ENCODE data around the gene AK5.
A peak's percentile ranks its signal among the peaks of the same experiment; 100 is the strongest.

Gene AK5

GRCh38 chr1:77342745-77343144 is 60.9 kb downstream of the AK5 start:
- in situ Hi-C loops (cut with MboI; ENCODE audit: low pct_unique_long_range_greater_than_20kb, low sequenced_read_pairs), result no loop called here
- no peak for DNase-seq

DNA sequence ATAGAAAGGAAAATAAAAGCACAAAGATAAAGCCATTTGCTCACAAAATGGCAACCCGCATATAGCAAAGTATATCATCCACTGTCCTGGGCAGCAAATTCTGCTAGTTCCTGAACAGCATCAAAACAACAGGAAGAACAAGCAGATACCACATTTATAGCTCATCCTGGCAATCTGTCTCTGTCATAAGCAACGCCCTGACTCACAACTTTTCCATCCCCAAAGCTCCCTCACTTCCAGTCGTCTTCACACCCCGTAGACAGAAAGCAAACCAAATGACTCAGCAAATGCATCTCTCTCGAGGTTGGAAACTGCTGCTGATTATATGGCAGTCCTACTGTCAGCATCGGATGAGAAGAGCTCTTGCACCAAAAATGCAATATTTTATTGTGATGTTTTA is 65.8 kb downstream of the AK5 start:
- DNase-seq, result peak; percentile 38
- in situ Hi-C loops (cut with MboI; ENCODE audit: low pct_unique_long_range_greater_than_20kb, low sequenced_read_pairs), result no loop called here

DNA sequence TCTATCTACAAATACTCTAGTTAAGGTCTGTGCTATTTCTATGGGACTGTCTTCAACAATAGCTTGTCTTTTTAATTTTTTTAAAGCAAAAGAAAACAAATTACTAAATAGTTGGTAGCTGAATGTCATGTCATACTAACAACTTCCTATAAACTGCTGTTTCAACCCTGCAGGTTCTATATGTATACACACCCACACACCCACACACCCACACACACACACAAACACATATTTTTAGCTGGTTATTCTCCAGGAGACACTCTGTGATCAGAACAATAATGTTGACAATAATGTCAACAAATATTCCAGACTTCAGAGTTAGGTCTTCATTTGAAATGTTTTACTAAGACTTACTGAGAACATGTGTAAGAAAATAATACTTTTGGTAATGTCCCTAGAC is 66.7 kb downstream of the AK5 start:
- DNase-seq, result no peak
- in situ Hi-C loops (cut with MboI; ENCODE audit: low pct_unique_long_range_greater_than_20kb, low sequenced_read_pairs), result no loop called here

GRCh38 chr1:77349275-77349674 is 67.5 kb downstream of the AK5 start:
- in situ Hi-C loops (cut with MboI; ENCODE audit: low pct_unique_long_range_greater_than_20kb, low sequenced_read_pairs), result no loop called here
- DNase-seq, result no peak

- in situ Hi-C loops (cut with MboI; ENCODE audit: low pct_unique_long_range_greater_than_20kb, low sequenced_read_pairs), result no loop called here
- DNase-seq, result peak; percentile 16
Measured at GRCh38 chr1:77350012-77350770, 68.4 kb downstream of the AK5 start.

- DNase-seq, result no peak
- in situ Hi-C loops (cut with MboI; ENCODE audit: low pct_unique_long_range_greater_than_20kb, low sequenced_read_pairs), result no loop called here
Measured at GRCh38 chr1:77354536-77354935, 72.7 kb downstream of the AK5 start.

- in situ Hi-C loops (cut with MboI; ENCODE audit: low pct_unique_long_range_greater_than_20kb, low sequenced_read_pairs), result no loop called here
- no peak for DNase-seq
Measured at GRCh38 chr1:77355010-77355409, 73.2 kb downstream of the AK5 start.

DNA sequence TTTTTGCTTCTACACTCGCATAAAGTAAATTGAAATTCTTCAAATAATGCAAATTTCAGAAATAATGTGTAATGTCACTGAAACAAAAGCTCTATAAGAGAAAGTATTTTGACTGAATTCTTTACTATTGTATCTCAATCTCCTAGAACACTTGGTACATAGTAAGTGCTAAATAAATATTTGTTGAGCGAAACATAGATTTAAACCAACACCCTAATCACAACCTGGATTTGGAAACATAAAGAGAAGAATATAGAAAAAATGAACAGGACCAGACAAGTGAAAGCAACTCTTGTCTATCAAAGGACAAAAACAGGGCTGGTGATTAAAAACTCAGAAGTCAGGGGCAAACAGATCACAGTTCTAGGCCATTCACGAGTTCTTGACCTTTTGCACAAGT is 74.3 kb downstream of the AK5 start:
- no peak for DNase-seq
- in situ Hi-C loops (cut with MboI; ENCODE audit: low pct_unique_long_range_greater_than_20kb, low sequenced_read_pairs), result no loop called here

- in situ Hi-C loops (cut with MboI; ENCODE audit: low pct_unique_long_range_greater_than_20kb, low sequenced_read_pairs), result no loop called here
- DNase-seq, result no peak
Measured at GRCh38 chr1:77360256-77360655, 78.4 kb downstream of the AK5 start.

DNA sequence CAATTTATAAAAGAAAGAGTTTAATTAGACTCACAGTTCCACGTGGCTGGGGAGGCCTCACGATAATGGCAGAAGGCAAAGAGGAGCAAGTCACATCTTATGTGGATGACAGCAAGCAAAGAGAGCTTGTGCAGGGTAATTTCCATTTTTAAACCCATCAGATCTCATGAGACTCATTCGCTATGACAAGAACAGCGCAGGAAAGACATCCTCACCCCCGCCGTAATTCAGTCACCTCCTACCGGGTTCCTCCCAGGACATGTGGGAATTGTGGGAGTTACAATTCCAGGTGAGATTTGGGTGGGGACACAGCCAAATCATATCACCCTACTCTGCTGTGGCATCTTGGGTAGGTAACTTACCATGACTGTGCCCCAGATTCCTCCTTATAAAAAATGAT is 79.8 kb downstream of the AK5 start:
- in situ Hi-C loops (cut with MboI; ENCODE audit: low pct_unique_long_range_greater_than_20kb, low sequenced_read_pairs), result no loop called here
- no peak for DNase-seq

DNA sequence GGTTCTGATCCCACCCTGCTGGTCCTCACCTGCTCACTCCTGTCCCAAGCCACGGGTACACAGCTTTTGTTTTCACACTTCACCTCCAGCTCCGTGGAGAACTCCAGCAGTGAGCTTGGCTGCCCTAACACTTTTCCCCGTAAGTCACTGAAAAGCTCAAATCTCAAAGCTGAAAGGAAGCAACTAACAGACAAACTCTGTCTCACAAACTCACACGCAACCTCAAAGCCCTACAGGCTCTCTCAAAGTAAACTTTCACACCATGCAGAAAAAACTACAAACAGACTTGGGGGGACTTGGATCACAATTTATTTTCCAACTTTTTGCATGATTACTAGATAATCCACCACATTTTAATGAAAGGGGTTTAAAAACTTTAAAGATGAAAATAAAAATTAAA is 88.3 kb downstream of the AK5 start:
- in situ Hi-C loops (cut with MboI; ENCODE audit: low pct_unique_long_range_greater_than_20kb, low sequenced_read_pairs), result no loop called here
- no peak for DNase-seq

GRCh38 chr1:77370583-77371306 is 88.9 kb downstream of the AK5 start:
- DNase-seq, result no peak
- in situ Hi-C loops (cut with MboI; ENCODE audit: low pct_unique_long_range_greater_than_20kb, low sequenced_read_pairs), result no loop called here

- in situ Hi-C loops (cut with MboI; ENCODE audit: low pct_unique_long_range_greater_than_20kb, low sequenced_read_pairs), result no loop called here
Measured at GRCh38 chr1:77371396-77371795, 89.6 kb downstream of the AK5 start.

GRCh38 chr1:77373702-77374101 is 91.9 kb downstream of the AK5 start:
- no peak for DNase-seq

More at GRCh38 chr1:77371396-77371795, 89.6 kb downstream of the AK5 start:
- no peak for DNase-seq

GRCh38 chr1:77375541-77375940 is 93.7 kb downstream of the AK5 start:
- in situ Hi-C loops (cut with MboI; ENCODE audit: low pct_unique_long_range_greater_than_20kb, low sequenced_read_pairs), result no loop called here

More at GRCh38 chr1:77373702-77374101, 91.9 kb downstream of the AK5 start:
- in situ Hi-C loops (cut with MboI; ENCODE audit: low pct_unique_long_range_greater_than_20kb, low sequenced_read_pairs), result no loop called here

DNA sequence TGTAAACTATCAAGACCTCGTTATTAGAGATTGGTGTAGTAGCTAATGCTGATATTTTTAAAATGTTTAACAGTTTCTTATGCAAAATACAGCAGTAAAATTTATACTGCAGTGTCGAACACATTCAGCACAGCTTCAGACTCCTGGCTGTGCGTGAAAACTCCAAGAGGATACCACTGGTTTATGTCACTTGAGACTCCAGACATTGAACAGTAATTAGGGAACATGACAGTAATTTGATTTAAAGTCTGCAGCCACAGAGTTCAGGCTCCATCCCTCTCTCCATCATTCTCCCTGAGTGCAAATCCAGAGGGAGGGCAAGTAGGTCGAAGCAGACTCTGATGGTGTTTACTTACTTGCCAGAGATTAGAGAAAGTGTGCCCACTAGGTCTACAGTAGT is 94.2 kb downstream of the AK5 start:
- in situ Hi-C loops (cut with MboI; ENCODE audit: low pct_unique_long_range_greater_than_20kb, low sequenced_read_pairs), result no loop called here
- no peak for DNase-seq

More at GRCh38 chr1:77375541-77375940, 93.7 kb downstream of the AK5 start:
- no peak for DNase-seq

GRCh38 chr1:77378723-77379535 is 97.1 kb downstream of the AK5 start:
- in situ Hi-C loops (cut with MboI; ENCODE audit: low pct_unique_long_range_greater_than_20kb, low sequenced_read_pairs), result no loop called here
- DNase-seq, result peak; percentile 19

DNA sequence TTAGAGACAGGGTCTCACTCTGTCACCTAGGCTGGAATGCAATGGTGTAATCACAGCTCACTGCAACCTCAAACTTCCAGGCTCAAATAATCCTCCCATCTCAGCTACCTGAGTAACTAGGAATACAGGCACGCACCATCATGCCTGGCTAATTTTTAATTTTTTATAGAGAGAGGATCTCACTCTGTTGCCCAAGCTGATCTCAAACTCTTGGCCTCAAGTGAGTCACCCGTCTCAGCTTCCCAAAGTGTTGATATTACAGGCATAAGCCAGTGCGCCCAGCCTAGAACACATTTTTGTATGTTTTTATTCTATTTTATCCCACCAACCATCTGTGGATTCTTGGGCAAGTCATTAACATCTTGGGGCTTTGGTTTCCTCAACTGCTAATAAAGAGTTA is 100.5 kb downstream of the AK5 start:
- in situ Hi-C loops (cut with MboI; ENCODE audit: low pct_unique_long_range_greater_than_20kb, low sequenced_read_pairs), result no loop called here
- DNase-seq, result no peak

DNA sequence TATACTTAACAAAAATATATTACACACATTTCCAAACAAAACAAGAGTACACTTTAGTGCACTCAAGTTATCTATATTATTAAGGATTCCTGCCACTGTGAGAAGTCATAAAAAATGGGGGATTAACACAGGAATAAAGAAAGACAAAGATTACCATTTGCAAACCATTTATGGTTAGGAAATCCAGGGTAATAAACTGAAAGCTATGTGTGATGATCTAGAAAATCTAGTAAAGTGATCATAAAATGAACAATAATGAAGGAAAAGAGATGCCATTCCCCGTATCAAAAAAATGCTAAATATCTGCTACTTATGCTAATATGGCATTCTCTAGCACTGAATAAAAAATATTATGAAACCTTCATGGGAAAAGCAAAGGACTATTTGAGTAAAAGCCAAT is 101.4 kb downstream of the AK5 start:
- no peak for DNase-seq
- in situ Hi-C loops (cut with MboI; ENCODE audit: low pct_unique_long_range_greater_than_20kb, low sequenced_read_pairs), result no loop called here

DNA sequence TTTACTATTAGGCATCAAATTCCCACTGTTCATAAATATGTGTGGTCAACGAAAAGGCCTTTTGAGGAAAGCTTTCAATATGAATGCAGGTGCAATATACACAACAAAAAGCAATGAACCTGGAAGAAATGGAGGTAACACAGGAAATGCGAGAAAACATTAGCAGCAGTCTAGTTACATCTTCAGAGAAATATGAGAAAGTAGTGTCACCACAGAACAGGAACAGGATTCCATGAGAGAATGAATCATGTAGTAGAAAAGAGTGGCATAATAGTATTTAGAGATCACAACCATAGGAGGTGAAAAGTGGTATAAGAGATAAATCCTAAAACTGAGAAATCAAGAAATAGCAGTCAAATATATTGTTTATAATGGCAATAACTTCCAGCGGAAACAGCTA is 103.7 kb downstream of the AK5 start:
- no peak for DNase-seq
- in situ Hi-C loops (cut with MboI; ENCODE audit: low pct_unique_long_range_greater_than_20kb, low sequenced_read_pairs), result no loop called here

Measured in KBM-7 (cell line).